Activated CD8-positive, alpha-beta memory T cell treated with anti-CD3 and anti-CD28 coated beads, Interleukin-2, amount 10 ng/mL, durations not matched to agents 7 days and 5 days (primary cell): ENCODE data around the gene CEP57. TPM values are rescaled to one million over a fixed set of nuclear protein-coding genes. Genes with fewer than 3 reads are reported as not detected.
"Not testable (repeated sequence)": the region's sequence is repeated elsewhere in the genome, so short reads cannot be mapped to it uniquely, and the experiment has no call there.

Experiments
- ATAC-seq: fragments of 150-1000 bp; cut with Tn5 transposase; one replicate; pipeline ENCODE4 v1.10.0; 2021; ENCODE audit warnings: moderate library complexity
- CTCF ChIA-PET: fragments of 350-600 bp; sonication (Branson Sonifier 250); formaldehyde crosslinking; loops from one replicate; lab custom pipeline; 2021; ENCODE audit warnings: antibody characterized with exemption; lab: Charles Lee
- DNase-seq: peaks from one replicate; pipeline ENCODE4 v3.0.0-alpha.2; 2020
- H3K27ac Mint-ChIP-seq: one replicate; pipeline ENCODE4 v1.8.0; 2021; ENCODE audit warnings: mild to moderate bottlenecking, mixed read lengths
- H3K27me3 Mint-ChIP-seq: one replicate; pipeline ENCODE4 v1.8.0; 2021; ENCODE audit warnings: mixed read lengths
- H3K36me3 Mint-ChIP-seq: one replicate; pipeline ENCODE4 v1.8.0; 2021; ENCODE audit warnings: mild to moderate bottlenecking, mixed read lengths
- H3K4me1 Mint-ChIP-seq: one replicate; pipeline ENCODE4 v1.8.0; 2021; ENCODE audit warnings: mixed read lengths
- H3K4me3 Mint-ChIP-seq: one replicate; pipeline ENCODE4 v1.8.0; 2021; ENCODE audit warnings: mild to moderate bottlenecking, moderate library complexity, mixed read lengths
- H3K9me3 Mint-ChIP-seq: one replicate; pipeline ENCODE4 v1.8.0; 2022; ENCODE audit warnings: low read depth, mixed read lengths
- total RNA-seq, 2 experiments: library from RNA; stranded (reverse); gene quantifications; one replicate each; pipeline ENCODE4 v1.2.3, GENCODE V29; 2021

Gene CEP57
- total RNA-seq, 2 experiments from 2014 or later = 80.6 to 92.4 TPM

GRCh38 chr11:95805869-95806268, 15.6 kb downstream of the CEP57 start:
- H3K9me3 Mint-ChIP-seq = no peaks in the 10 kb centered on the region
- H3K4me1 Mint-ChIP-seq = no peaks in the 10 kb centered on the region
- H3K27me3 Mint-ChIP-seq = no peaks in the 10 kb centered on the region
- H3K27ac Mint-ChIP-seq = no peak overlapping the region
- H3K4me3 Mint-ChIP-seq = no peak overlapping the region
- DNase-seq (no peak), ATAC-seq (no peak)
- CTCF ChIA-PET = no interaction called here
- peaks cover 57% of the 10 kb centered on the region for H3K36me3 Mint-ChIP-seq

- H3K9me3 Mint-ChIP-seq, H3K4me3 Mint-ChIP-seq, H3K27me3 Mint-ChIP-seq, H3K27ac Mint-ChIP-seq, CTCF ChIA-PET, DNase-seq, H3K4me1 Mint-ChIP-seq, ATAC-seq: not testable (repeated sequence)
- H3K36me3 Mint-ChIP-seq = peaks cover 58% of the 10 kb centered on the region
These were observed 16.2 kb downstream of the CEP57 start for GRCh38 chr11:95806464-95806863.

GRCh38 chr11:95811052-95811451, 20.8 kb downstream of the CEP57 start:
- not testable (repeated sequence) for H3K27me3 Mint-ChIP-seq

GRCh38 chr11:95816037-95816436, 25.7 kb downstream of the CEP57 start:
- H3K27me3 Mint-ChIP-seq = no peaks in the 10 kb centered on the region
- DNase-seq (no peak), ATAC-seq (no peak)
- peaks cover 41% of the 10 kb centered on the region for H3K36me3 Mint-ChIP-seq
- no peak overlapping the region for H3K27ac Mint-ChIP-seq
- CTCF ChIA-PET = no interaction called here
- no peaks in the 10 kb centered on the region for H3K9me3 Mint-ChIP-seq
- no peaks in the 10 kb centered on the region for H3K4me1 Mint-ChIP-seq
- H3K4me3 Mint-ChIP-seq = no peak overlapping the region

More at GRCh38 chr11:95811052-95811451, 20.8 kb downstream of the CEP57 start:
- CTCF ChIA-PET, DNase-seq, H3K4me1 Mint-ChIP-seq, H3K27ac Mint-ChIP-seq, H3K9me3 Mint-ChIP-seq, ATAC-seq, H3K4me3 Mint-ChIP-seq: not testable (repeated sequence)
- H3K36me3 Mint-ChIP-seq = peaks cover 46% of the 10 kb centered on the region

DNA sequence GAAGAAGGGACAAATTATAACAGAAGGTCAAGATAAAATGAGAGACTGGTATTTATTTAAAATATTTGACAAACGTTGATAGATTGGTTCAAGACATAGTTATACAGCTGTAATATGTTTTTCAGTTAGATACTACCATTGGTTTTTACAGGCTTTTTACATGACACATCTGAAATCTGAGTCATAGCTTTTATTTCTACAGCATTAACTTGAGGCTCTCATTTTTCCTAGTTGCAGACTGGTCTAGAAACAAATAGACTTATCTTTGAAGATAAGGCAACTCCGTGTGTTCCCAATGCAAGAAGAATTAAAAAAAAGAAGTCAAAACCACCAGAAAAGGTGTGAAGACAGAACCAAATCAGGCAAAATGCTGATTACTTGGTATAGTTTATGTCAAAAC, 31.3 kb downstream of the CEP57 start:
- DNase-seq = no peak
- Mint-ChIP-seq H3K27me3 (no peaks in the 10 kb centered on the region), H3K4me3 (no peak overlapping the region), H3K9me3 (no peaks in the 10 kb centered on the region), H3K4me1 (no peaks in the 10 kb centered on the region), H3K36me3 (peaks cover 56% of the 10 kb centered on the region), H3K27ac (no peak overlapping the region)
- CTCF ChIA-PET = no interaction called here
- no peak for ATAC-seq

DNA sequence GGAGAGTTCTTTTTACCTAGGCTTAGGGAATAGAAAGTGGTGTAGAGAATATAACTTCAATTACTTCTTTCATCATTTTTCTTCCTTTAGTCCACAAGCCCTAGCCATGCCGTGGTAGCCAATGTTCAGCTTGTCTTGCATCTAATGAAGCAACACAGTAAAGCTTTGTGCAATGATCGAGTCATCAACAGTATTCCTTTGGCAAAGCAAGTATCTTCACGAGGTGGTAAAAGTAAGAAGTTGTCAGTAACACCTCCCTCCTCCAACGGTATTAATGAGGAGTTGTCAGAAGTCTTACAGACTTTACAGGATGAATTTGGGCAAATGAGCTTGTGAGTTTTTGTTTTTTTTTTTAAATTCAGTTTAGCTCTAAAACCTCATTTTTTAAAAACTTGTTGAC, 37.4 kb downstream of the CEP57 start:
- Mint-ChIP-seq H3K36me3 (peaks cover 55% of the 10 kb centered on the region), H3K27ac (no peak overlapping the region), H3K9me3 (no peaks in the 10 kb centered on the region), H3K4me1 (peaks cover 3% of the 10 kb centered on the region), H3K4me3 (no peak overlapping the region), H3K27me3 (no peaks in the 10 kb centered on the region)
- ATAC-seq (no peak), DNase-seq (no peak)
- CTCF ChIA-PET = no interaction called here

GRCh38 chr11:95829580-95830259, 39.4 kb downstream of the CEP57 start:
- H3K36me3 Mint-ChIP-seq = peaks cover 54% of the 10 kb centered on the region
- H3K4me1 Mint-ChIP-seq = peaks cover 3% of the 10 kb centered on the region
- no peak for DNase-seq
- no peak for ATAC-seq
- CTCF ChIA-PET = no interaction called here
- no peaks in the 10 kb centered on the region for H3K9me3 Mint-ChIP-seq
- no peak overlapping the region for H3K4me3 Mint-ChIP-seq
- no peaks in the 10 kb centered on the region for H3K27me3 Mint-ChIP-seq
- peak overlapping the region; percentile 25 for H3K27ac Mint-ChIP-seq

GRCh38 chr11:95831198-95831883, 41.0 kb downstream of the CEP57 start:
- H3K27me3 Mint-ChIP-seq = no peaks in the 10 kb centered on the region
- peaks cover 47% of the 10 kb centered on the region for H3K36me3 Mint-ChIP-seq
- no peaks in the 10 kb centered on the region for H3K9me3 Mint-ChIP-seq
- CTCF ChIA-PET = no interaction called here
- no peak for DNase-seq
- H3K4me1 Mint-ChIP-seq = peaks cover 3% of the 10 kb centered on the region
- H3K4me3 Mint-ChIP-seq = no peak overlapping the region
- ATAC-seq = no peak
- H3K27ac Mint-ChIP-seq = no peak overlapping the region

- H3K4me3 Mint-ChIP-seq = no peak overlapping the region
- DNase-seq (no peak), ATAC-seq (no peak)
- peaks cover 3% of the 10 kb centered on the region for H3K4me1 Mint-ChIP-seq
- H3K27me3 Mint-ChIP-seq = no peaks in the 10 kb centered on the region
- H3K9me3 Mint-ChIP-seq = no peaks in the 10 kb centered on the region
- peaks cover 44% of the 10 kb centered on the region for H3K36me3 Mint-ChIP-seq
- no peak overlapping the region for H3K27ac Mint-ChIP-seq
- CTCF ChIA-PET = interaction anchor here (1.8 to 2.0 kb wide), 2 partner anchors 511 to 561 kb away, joined by 3 to 7 read pairs; partner anchors contain the start of gene MAML2
These were observed 42.5 kb downstream of the CEP57 start for GRCh38 chr11:95832763-95833162.

- CTCF ChIA-PET = interaction anchor here (1.1 to 2.0 kb wide), 4 partner anchors 9 to 560 kb away, joined by 3 to 7 read pairs (median 3); partner anchors contain the start of gene MAML2
- ATAC-seq = no peak
These were observed 43.1 kb downstream of the CEP57 start for GRCh38 chr11:95833378-95833777.

DNA sequence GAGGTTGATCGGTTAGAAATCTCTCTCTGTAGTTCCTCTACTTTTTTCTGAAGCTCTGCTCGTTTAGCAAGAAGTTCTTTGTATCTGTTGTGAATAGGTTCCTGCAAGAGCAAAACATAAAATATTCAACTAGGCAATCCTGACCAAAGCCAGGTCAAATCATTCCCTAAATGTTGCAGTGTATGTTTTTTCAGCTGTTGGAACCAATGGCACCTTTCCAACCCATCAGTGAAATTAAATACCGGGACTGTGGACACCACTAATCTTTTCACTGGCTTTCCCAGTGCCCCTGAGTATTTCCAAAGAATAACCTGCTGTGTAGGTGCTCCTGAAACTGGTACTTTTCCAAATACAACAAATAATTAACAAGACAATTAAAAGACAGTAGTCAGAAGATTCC, 45.1 kb downstream of the CEP57 start:
- CTCF ChIA-PET = interaction anchor here (0.9 to 3.3 kb wide), 13 partner anchors 10 to 590 kb away, joined by 3 to 40 read pairs (median 4); partner anchors contain the start of genes CCDC82, JRKL and MAML2
- H3K27ac Mint-ChIP-seq = no peak overlapping the region
- ATAC-seq (no peak), DNase-seq (no peak)
- peaks cover 42% of the 10 kb centered on the region for H3K36me3 Mint-ChIP-seq
- H3K4me1 Mint-ChIP-seq = no peaks in the 10 kb centered on the region
- H3K4me3 Mint-ChIP-seq = no peak overlapping the region
- no peaks in the 10 kb centered on the region for H3K9me3 Mint-ChIP-seq
- no peaks in the 10 kb centered on the region for H3K27me3 Mint-ChIP-seq

More at GRCh38 chr11:95833378-95833777, 43.1 kb downstream of the CEP57 start:
- Mint-ChIP-seq H3K9me3 (no peaks in the 10 kb centered on the region), H3K4me3 (no peak overlapping the region), H3K36me3 (peaks cover 45% of the 10 kb centered on the region), H3K27me3 (no peaks in the 10 kb centered on the region), H3K4me1 (peaks cover 3% of the 10 kb centered on the region), H3K27ac (no peak overlapping the region)
- DNase-seq = no peak

DNA sequence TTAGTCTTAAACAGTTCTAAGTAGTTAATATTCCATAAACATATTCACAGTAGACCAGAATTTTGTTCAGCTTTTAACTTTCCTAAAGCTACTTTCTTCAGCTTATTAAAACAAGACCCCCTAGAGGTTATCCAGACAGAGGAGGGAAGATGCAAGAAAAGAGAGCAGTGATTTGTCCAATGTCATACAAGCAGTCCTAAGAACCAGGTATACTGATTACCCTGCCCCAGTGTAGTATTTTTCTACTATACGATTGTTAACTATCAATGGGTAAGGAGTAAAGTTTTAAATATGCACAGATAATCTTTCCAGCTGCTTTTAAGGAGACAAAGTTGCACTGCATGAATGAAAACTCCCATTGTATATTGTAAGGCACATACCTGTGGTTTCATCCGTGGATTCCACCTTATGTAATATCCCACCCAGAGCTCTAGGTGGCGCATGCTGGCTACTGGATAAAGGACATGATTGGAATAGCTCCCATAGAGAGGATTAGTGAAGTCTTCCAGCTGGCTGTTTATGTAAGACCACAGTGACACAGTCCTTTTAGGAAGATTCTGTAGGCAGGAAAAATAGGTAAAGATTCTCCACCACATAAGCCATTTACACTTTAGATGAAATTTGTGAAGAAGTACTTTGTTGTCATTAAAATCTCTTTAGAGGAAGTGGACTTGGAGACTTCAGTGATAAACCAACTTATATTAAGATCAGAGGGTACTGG, 45.6 kb downstream of the CEP57 start:
- H3K9me3 Mint-ChIP-seq = no peaks in the 10 kb centered on the region
- CTCF ChIA-PET = interaction anchor here (0.9 to 3.3 kb wide), 15 partner anchors 9 to 590 kb away, joined by 3 to 40 read pairs (median 4); partner anchors contain the start of genes CCDC82, JRKL and MAML2
- H3K27me3 Mint-ChIP-seq = no peaks in the 10 kb centered on the region
- H3K36me3 Mint-ChIP-seq = peaks cover 39% of the 10 kb centered on the region
- no peak overlapping the region for H3K27ac Mint-ChIP-seq
- ATAC-seq (peak; percentile 86), DNase-seq (peak; percentile 64)
- H3K4me1 Mint-ChIP-seq = no peaks in the 10 kb centered on the region
- H3K4me3 Mint-ChIP-seq = no peak overlapping the region

- Mint-ChIP-seq H3K27ac (no peak overlapping the region), H3K4me3 (no peak overlapping the region), H3K9me3 (no peaks in the 10 kb centered on the region), H3K27me3 (no peaks in the 10 kb centered on the region), H3K4me1 (no peaks in the 10 kb centered on the region), H3K36me3 (peaks cover 15% of the 10 kb centered on the region)
- CTCF ChIA-PET = interaction anchor here (1.8 kb wide), 1 partner anchor 9 kb away, joined by 6 read pairs; no protein-coding TSS in a partner anchor
- DNase-seq = no peak
- no peak for ATAC-seq
These were observed 54.9 kb downstream of the CEP57 start for GRCh38 chr11:95845167-95845566.
